SHP77 treated with DMSO at 0.1 percent for 48 hours (cell line): ENCODE measurements around the gene PITX1.
"Not testable (repeated sequence)": the region's sequence is repeated elsewhere in the genome, so short reads cannot be mapped to it uniquely, and the experiment has no call there.

Experiments
- DNase-seq: peaks from one replicate; lab custom pipeline; 2025; lab: John Stamatoyannopoulos, UW

Gene PITX1

DNA sequence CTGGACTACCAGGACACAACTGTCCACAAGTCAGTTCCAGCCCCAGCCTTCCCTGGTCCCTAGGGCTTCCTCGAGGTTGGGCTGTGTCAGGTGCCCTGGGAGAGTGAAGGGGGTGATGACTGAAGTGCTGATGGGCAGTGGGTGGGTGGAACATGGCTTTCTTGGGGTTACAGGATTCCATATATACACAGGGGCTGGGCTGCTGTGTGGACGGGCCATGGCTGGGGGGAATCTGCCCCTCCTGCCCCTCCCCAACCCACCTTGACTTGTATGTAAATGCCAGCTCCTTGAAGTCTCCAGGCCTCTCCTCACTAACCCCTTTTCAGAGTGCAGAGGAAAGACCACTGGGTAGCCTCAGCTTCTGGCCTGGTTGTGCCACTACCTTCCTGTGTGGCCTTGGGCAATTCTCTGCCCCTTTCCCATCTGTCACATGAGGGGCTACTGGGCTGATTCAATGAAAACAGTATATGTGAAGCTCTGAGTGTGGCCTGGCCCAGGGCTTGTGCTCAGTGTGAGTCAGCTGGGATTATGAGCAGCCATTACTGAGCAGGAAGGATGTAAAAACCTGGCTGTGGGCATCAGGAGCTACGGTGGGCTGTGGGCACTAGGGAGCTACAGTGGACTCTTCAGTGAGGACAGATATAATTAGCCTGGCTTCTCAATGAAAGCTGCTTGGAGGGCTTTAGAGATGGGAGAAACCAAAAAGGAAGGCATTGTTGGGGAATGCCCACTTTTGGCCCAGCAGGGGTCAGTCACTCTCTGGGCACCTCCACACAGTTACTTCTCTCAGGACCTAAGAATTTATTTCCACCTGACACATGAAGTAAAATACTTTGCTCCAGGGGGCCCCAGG, 23.3 kb downstream of the PITX1 start:
- no peak for DNase-seq

- DNase-seq: no peak
Measured at GRCh38 chr5:135009736-135010501, 24.1 kb downstream of the PITX1 start.

DNA sequence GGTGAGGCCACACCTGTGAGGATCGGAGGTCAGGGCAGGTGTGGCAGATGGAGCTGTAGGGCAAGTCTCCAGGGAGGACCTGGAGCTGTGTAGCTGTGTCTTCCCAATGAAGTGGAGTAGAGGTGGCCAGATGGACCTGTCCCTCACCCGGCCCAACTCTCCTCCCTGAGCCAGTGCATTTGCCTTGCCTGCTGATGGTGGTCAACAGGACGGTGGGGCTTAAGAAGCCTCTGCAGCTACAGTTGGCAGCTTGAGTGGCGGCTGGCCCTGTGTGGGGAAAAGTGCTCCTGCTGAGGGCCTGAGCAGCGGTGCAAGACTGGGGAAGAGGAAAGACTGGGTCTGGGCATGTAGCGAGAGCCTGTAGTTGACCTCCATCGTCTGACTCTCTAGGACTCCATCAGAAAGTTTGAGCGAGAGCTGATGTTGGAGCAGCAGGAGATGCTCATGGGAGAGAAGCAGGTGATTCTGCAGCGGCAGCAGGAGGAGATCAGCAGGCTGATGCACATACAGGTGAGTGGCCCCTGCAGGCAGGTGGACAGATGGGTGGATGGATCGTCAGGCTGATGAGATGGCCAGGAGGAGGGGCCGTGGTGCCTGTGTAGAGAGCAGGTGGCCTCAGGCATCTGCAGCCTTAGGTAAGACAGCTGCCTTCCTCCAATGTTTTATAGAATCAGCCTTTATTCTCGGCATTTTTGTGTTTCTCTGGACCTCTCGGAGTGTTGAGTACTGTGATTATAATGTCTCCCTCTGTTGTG, 24.9 kb downstream of the PITX1 start:
- peak; percentile 67 for DNase-seq

- DNase-seq: no peak
Measured at GRCh38 chr5:135008556-135008955, 25.5 kb downstream of the PITX1 start.

GRCh38 chr5:135007749-135008363, 26.2 kb downstream of the PITX1 start:
- DNase-seq: no peak

DNA sequence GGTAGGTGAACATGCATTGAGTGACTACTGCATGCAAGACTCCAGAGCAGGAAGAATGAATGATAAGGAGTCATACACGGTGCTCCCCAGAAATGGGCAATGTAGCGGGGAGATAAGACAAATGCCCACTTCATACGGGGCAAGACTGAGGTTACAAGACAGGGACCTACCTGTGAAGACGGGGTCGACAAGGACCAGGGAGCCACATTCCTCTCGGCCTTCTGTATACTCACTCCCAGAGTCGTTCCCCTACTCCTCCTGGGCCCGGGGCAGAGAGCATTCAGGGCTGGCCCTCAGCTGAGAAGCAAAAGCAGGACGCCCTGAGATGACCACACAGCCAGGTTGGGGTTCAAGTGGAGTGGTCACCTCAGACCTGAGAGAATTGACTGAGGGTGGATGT, 26.7 kb downstream of the PITX1 start:
- DNase-seq: no peak

DNA sequence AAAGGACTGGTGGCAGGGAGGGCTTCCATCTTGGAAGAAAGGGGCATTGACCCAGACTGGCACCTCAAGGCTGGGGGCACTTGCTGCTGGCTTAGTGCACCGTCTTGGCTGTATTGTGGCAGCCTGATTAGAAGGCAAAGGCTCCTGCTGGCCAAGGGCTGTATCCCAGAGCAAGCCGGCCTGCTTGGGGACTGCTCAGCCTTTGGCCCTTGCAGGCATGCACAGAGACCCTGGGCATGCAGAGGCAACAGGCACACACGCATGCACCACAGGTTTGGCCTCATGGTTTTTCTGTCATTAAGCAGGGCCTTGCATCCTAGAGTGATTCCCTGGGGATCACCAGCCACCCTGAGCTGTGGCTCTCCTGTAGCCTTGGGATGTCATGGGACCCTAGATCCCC, 29.0 kb downstream of the PITX1 start:
- no peak for DNase-seq

DNA sequence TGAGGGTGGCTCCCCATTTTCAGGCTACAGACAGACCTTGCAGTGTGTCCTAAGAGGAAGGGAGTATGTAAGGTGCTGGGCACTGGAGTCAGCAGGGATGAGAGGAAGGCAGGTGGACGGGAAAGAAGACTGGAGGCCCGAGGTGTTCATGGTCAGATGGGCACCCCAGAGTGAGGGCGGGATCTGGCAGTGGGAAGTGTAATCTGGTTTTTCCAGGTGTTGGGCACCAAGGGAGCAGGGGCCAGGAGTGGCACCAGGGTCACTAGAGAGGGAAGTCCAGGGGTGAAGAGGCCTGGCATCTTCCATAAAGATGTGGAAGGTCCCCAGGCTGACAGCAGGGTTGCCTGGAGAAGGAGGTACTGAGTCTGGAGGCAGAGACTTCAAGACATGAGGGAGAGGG, 29.7 kb downstream of the PITX1 start:
- no peak for DNase-seq

- not testable (repeated sequence) for DNase-seq
Measured at GRCh38 chr5:134998068-134998467, 36.0 kb downstream of the PITX1 start.

- no peak for DNase-seq
Measured at GRCh38 chr5:134997015-134997414, 37.0 kb downstream of the PITX1 start.

DNA sequence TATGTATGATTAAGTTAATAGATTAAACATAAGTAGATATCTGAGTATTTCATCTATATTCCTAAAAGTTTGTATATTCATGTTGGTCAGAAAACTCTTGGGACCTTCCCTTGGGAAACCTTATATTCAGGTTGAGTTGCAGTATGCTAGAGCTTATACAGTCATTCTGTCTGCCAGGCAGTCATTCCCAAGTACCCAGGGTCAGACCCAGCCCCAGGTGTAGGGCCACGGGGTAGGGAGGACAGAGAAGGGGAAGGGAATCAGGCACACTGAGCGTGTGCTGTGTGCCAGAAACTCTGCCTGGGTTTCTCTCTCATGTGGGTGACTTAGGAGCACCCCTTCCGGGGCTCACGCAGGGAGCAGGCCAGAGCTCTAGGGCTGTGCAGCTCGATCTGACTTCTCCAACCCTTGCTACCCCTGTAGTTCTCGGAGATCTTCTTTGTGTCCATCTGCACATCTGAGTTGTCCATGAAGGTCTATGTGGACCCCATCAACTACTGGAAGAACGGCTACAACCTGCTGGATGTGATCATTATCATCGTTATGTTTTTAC, 38.1 kb downstream of the PITX1 start:
- DNase-seq: no peak

DNA sequence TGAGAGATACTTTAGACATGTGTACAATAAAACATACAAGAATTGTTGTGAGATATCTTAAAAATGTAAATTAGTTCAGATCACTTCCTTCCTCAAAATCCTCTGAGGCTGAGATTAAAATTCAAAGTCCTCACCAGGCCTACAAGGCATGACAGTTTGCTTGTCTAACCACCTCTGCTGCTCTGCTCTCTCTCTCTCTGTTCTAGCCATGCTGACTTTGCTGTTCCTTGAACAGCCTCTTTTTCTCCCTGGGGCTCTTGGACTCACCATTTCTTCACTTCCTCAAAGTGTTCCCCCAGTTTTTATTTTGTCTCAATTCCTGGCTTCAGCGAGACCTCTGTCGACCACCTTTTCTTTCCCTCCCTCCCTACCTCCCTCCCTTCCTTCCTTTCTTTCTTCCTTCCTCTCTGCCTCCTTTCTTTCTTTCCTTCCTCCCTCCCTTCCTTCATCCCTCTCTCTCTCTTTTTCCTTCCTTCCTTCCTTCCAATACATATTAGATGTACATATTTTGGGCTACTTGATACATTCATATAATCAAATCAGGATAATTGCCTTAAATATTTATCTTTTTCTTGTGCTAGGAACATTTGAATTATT, 39.4 kb downstream of the PITX1 start:
- no peak for DNase-seq

GRCh38 chr5:134993161-134993560, 40.9 kb downstream of the PITX1 start:
- no peak for DNase-seq

GRCh38 chr5:134992148-134992547, 41.9 kb downstream of the PITX1 start:
- no peak for DNase-seq

DNA sequence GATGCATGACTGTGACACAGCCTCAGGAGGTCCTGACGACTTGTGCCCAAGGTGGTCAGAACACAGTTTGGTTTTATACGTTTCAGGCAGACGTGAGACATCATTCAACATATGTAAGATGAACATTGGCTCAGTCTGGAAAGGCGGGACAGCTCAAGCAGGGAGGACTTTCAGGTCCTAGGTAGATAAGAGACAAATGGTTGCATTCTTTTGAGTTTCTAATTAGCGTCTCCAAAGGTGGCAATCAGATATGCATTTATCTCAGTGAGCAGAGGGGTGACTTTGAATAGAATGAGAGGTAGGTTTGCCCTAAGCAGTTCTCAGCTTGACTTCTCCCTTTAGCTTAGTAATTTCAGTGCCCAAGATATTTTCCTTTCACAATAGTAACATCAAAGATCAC, 43.8 kb downstream of the PITX1 start:
- not testable (repeated sequence) for DNase-seq

GRCh38 chr5:134989266-134989830, 44.7 kb downstream of the PITX1 start:
- DNase-seq: no peak

DNA sequence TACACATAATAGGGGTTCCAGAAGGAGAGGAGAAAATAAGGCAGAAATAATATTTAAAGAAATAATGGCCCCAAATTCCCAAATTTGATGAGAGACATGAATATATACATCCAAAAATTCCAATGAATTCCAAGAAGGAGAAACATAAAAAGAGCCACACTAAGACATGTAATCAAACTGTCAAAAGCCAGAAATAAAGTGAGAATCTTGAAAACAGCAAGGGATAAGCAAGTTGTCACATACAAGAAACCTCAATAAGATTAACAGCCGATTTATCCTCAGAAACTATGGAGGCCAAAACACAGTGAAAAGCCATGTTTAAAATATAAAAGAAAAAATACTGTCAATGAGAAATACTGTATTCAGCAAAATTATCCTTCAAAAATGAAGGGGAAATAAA, 51.8 kb downstream of the PITX1 start:
- DNase-seq: no peak

DNA sequence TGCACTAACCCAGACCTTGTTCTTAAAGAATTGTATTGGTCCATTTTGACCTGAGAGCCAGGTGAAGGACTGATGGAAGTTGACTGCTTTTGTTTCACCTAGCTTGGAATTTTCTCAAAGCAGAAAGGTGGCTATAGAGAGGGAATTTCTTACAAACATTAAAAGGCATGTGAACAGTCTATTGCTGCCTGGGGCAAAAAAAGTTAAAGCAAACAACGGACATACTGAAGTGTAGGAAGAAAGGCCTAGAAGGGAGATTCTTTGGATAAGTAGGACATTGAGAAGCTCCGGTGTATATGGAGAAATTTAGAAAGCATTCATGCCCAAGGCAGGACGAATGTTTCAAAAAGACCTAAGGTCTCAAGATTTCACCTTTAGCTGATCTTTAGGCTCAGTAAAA, 54.6 kb downstream of the PITX1 start:
- DNase-seq: no peak
